Hepatic stellate cell (primary cell): Measurements from ENCODE around the gene GPR107.

Experiments used
- DNase-seq: peaks from one replicate; pipeline ENCODE4 v3.0.0; 2011; ENCODE audit warnings: low spot score

Gene GPR107

DNA sequence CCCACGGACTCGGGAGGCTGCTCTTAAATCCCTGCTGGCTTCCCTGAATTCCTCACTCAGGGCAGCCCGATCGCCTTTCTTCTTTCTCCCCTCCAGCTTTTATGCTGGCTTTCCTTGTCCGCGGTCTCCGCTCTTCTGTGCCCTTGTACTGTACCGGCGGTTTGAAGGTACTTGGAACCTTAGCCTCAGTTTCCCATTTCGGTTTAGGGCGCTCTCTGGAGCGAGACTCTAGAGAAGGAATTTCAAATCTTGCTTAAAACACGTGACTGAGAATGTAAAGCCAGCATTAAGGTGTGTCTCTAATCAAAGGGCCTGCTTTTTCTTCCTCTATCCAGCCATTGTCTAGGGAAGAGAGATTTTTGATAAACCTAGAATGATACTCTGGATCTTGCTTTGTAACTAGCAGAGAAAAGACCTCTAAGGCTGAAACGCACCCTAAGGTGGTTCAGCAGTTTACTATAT, 650 bp downstream of the GPR107 start:
- DNase-seq: peak; percentile 30

DNA sequence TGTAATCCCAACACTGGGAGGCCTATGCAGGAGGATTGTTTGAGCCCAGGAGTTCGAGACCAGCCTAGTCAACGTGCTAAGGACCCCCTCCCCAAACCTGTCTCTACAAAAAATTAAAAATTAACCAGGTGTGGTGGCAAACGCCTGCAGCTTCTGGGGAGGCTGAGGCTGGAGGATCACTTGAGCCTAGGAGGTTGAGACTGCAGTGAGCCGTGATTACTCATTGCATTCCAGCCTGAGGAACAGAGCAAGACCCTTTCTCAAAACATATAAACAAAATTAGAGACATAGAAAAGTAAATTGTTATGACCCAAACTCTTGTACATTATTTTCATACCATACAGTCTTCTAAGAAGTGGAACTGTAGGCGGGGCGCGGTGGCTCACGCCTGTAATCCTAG, 1.1 kb downstream of the GPR107 start:
- no peak for DNase-seq

DNA sequence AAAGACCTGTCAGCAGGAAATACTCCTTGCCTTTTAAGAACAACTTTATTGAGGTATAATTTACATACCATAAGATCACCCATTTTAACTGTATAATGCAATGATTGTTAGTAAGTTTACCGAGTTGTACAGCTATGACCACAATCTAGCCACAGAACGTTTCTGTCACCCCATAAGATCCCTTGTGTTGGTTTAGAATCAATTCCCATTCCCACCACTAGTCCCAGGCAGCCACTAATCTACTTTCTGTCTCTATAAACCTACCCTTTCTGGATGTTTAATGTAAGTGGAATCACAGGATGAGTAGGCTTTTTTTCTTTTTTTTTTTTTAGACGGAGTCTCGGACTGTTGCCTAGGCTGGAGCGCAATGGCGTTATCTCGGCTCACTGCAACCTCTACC, 4.4 kb downstream of the GPR107 start:
- peak; percentile 45 for DNase-seq

DNA sequence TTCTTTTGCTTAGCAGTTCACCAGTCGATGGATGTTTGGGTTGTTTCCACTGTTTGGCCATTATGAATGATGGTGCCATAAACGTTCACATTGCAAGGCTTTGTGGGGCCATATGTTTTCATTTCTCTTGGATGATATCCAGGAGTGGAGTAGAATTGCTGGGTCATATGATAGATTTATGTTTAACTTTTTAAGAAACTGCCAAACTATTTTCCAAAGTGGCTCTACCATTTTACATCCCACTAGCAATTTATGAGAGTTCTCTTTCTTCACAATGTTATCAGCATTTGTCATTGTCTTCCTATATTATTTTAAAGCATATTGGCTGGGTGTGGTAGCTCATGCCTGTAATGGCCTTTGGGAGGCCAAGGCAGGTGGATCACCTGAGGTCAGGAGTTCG, 5.2 kb downstream of the GPR107 start:
- no peak for DNase-seq

DNA sequence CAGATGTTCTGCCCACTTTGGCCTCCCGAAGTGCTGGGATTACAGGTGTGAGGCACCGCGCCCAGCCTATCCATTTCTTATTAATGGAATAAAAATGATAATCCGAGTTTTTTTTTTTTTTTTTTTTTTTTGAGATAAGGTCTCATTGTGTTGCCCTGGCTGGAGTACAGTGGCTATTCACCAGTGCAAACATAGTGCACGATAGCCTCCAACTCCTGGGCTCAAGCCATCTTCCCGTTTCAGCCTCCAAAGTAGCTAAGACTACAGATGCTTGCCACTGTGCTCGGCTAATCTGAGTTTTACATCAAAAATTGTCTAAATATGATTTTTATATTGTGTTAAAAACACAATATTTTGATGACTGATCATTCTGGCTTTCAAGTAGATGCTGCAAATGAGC, 6.6 kb downstream of the GPR107 start:
- DNase-seq: no peak

DNA sequence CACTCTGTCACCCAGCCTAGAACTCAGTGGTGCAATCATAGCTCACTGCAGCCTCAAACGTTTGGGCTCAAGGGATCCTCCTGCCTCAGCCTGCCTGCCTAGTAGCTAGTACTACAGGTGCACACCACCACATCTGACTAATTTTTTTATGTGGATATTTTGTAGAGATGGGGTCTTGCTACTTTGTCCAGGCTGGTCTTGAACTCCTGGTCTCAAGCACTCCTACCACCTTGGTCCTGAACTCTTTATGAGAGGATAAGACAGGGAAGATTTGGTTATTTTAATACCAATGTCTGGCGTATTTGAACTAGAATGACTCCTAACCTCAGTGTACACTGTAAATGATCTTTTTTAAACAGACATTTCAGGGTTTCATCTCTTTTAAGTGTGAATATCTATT, 9.0 kb downstream of the GPR107 start:
- DNase-seq: no peak

DNA sequence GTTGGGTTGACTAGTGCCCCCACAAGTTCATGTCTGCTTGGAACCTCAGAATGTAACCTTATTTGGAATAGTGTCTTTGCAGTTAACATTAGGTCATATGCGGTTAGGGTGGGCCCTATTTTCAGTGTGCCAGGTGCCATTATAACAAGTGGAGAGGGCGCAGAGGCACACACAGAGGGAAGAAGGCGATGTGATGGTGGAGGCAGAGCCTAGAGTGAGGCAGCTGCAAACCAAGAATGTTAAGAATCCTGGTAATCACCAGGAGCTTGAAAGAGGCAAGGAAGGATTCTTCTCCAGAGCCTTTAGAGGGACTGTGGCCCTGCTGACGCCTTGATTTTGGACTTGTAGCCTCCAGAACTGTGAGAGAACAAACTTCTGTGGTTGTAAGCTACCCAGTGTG, 10.9 kb downstream of the GPR107 start:
- no peak for DNase-seq

DNA sequence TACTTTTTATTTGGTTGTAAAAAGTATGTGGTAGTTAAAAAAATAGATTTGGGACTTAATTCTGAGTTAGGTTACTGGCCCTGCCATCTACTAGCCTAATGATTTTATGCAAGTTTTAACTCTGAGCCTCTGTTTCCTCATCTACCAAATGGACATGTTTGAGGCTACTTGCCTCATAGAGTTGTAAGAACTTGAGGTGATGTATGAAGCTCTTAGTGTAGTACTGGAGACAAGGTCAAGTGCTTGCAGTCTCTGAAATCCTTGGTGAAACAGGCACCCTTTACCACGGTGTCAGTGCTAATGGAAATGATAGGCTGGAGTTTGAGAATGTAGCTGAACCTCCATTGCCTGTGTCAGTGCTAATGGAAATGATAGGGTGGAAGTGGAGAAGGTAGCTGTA, 15.3 kb downstream of the GPR107 start:
- DNase-seq: no peak

DNA sequence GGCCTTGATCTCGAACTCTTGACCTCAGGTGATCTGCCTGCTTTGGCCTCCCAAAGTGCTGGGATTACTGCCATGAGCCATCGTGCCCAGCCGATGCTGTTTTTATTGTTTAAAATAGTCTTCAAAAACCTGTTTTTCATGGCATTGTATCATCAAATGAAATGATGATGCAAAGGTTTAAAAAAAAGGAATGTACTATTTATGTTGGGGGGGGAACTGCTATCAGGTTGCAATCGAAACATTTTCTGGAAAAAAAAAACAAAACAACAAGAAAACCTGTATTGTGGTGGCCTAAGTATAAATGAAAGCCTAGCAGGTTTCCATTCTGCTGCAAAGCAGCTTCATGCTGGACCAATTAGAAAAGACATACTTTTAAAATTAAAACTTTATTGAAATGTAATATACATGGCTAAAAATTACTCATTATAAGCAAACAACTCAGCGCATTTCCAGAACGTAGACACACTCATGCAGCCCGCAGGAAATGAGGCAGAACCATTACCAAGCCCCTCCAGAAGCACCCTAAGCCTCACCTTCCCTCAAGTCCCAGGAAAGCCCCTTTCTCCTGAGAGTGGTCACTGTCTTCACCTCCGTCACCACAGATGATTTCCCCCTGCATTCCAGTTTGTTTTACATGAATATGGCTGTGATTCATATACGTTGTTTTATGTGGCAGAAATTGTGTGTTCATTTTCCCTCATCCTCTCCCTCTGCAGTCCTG, 19.0 kb downstream of the GPR107 start:
- DNase-seq: peak; percentile 17

DNA sequence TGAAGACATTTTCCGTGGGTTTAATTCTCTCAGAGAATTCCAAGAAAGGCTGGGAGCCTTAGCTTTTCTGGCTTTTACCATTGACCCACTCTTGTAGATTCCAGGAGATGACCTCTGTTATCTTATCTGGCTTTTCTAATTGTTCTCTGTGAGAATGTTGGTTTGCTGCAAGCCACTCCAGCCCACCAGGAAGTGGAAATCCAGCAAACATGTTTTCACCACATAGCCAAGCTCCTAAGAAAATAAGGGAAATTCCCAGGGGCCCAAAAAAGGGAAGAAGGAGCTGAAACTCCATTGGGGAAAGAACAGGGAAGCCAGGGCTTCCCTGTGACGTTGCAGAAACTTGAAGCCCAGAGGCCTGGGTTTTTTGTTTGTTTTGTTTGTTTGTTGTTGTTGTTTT, 19.7 kb downstream of the GPR107 start:
- DNase-seq: peak; percentile 66

DNA sequence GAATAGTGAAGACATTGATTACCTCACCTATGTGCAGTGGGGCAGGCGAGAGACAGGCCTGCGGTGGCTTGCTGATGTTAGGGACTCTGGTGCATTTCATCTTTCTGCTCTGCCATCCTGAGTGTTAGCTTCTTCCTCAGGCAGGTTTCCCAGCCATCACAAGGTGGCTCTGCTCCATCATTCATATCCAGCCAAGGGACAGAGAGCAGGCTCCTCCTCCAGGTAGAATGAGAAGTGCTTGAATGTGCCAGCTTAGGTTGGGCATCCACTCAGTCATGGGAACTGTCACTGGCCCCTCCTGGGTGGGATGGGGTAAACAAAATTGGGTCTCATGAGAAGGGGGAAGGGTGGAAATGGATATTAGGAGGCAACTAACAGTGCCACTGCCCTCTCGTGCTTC, 24.8 kb downstream of the GPR107 start:
- DNase-seq: no peak

DNA sequence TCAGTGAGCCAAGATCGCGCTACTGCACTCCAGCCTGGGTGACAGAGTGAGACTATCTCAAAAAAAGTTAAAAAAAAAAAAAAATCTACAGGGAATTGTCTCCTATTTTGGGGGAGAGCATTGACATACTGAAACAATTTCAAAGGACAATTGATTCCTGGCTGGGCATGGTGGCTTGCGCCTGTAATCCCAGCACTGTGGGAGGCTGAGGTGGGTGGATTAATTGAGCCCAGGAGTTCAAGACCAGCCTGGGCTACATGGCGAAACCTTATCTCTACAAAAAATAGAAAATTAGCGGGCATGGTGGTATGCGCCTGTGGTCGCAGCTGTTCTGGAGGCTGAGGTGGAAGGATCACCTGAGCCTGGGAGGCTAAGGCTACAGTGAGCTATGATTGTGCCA, 30.6 kb downstream of the GPR107 start:
- DNase-seq: no peak

DNA sequence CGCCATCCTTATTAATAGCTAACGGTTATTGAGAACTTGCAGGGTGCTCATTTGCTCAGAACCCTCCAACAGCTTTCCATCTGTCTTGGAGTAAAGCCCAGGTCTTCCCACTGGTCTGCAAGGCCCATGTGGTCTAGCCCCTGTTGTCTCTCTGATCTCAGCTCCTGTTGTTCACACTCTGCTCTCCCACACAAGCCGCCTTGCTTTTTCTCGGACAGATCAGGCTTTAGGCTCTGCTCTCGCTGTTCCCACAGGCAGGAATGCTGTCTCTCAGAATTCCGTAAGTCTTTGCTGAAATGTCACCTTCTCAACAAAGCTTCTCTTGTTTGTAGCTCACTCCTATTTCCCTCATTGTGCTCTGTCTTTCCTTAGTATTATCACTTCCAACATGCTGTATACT, 34.3 kb downstream of the GPR107 start:
- no peak for DNase-seq

DNA sequence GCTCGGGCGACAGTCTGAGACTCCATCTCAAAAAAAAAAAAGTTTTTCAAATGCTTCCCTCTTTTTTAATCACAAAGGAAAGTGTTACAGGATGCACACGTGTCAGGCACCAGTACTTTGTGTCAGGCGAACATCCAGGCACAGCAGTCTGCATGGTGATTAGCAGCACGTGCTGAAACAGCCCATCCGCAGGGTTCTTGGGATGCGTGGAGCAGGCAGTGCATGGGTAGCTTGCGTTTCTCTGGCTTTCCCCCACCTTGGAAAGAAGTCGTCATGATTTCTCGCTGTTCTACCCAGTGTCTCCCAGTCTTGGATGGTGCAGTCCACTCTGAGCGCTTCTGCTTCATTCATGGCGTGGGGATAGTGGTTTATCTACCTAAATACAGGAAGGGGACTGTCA, 35.4 kb downstream of the GPR107 start:
- no peak for DNase-seq

DNA sequence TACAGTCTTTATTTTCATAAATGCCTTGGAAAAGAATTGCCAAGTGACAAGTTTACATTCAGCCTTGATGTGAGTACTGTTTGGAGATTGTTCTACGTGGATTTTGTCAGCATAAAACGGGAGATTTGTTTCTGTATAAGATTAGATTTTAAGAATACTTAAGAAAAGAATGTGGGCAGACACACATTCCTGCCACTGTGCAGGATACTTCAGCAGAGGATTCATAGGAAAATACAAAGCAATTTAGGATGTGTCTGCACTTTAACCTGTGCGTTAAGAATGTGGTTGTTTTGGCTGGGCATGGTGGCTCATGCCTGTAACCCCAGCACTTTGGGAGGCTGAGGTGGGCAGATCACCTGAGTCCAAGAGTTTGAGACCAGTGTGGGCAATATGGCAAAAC, 37.2 kb downstream of the GPR107 start:
- DNase-seq: no peak

DNA sequence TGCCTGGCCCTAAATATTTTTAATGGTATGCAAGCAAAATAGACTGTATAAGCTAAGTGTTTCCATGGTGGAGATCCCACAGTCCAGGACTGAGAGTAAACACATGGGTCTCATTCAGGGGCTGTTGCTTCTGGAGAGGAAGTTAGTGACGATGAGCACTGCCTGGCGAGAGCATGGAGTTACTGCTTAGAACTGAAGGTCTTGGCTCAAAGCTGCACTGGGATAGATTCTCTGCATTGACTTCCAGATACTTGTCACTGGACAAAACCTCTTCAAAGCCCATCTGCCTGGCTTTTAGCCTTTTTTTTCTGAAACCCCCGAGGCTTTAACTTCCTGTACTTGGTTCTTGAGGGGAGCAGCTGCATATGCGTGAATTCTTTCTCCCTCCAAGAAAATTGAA, 39.2 kb downstream of the GPR107 start:
- no peak for DNase-seq

DNA sequence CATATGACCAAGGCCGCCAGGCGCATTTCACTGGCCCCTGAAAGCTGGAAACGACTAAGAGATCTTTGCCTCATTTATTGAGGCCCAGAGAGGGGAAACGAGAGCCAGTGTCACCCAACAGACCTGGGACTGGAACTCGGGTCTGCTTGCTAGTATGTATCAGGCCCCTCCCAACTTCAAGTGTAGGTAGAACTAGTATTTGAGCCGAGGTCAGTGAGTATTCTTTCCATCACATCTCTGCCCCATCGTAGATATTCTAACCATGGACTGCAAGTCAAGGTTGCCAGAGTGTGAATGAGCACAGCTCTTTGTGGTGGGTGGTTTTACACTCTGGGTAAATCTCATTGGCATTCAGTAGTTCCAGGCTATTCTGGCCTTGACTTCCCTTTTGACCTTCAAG, 42.2 kb downstream of the GPR107 start:
- no peak for DNase-seq

DNA sequence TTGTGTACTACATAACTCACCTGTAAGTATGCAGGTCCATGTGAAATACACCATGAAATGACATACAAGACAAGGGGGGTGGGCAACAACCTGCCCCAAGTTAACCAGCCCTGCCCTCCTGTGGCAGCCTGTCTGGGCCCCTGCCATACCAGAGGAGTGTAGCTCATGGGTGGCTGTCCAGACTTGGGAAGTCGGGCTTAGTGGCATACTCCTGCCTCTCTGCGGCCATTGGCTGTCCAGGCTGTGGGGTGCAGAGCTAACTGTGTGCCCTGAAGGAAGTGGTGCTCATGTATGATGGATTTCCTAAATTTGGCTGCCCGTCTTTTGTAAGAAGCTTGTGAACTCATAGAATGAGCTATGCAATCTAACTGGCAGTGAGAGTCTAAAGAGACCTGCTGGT, 47.0 kb downstream of the GPR107 start:
- DNase-seq: no peak

DNA sequence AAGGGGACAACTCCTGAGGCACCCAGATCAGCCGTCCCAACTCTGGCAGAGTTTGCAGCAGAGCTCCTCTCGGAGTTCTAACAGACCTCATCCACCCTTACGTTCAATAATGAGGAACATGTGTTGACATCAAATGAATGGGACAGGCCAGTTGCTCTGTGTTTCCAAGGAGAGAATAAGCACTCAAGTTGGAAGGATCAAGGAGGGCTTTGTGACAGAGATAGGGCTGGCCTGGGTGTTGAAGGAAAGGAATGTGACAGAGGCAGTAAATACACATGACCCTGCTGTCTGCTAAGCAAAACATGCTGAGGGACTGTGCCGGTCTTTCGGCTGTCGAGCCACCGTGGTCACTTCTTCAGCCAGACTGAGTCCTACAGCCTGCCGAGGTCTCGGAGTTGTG, 48.2 kb downstream of the GPR107 start:
- DNase-seq: no peak

DNA sequence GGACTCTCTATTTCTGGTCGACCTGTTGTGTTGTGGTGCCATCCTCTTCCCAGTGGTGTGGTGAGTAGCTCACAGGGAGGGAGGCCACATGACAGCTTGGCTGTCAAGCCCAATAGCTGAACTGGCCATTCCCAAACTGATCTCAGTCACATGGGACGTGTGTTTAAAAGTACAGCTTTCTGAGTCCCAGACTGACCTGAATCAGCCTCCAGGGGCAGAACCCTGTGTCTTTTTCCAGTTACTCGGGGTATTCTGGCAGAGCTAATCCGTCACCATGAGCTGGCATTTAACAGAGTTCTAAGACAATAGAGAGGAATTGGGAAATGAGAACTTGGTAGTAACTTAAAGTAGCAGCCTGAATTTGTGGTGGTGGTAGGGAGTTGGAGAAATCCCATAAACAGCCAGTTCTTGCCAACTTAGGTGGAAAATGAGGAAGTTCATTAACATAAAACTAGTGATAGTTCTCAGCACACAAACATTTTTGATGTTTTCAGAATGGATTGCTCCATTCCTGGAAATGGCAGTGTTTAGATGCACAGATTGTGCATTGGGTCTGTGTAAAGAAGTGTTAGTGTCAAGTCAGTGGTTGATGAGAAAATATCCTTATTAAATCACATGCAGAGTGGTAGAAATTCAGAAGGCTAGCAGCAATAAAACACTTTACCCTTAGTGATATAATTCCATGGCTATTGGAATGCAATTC, 50.9 kb downstream of the GPR107 start:
- no peak for DNase-seq

DNA sequence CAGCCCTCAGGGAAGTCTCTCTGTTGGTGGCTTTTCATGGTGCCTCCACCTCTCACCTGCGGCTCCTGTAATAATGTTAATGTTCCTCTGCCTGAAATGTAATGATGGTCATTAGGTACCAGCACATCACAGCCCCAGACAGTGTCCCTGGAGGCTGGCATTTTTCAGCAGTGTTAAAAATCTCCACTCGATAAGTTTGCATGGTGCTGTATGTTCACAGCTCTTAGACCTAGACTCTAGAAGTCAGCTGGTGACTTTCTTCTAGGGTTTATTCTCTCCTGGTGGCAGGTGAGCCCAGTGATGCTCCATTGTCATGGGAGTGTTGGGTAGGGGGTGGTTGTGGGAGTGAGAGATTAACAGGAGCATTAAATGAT, 53.1 kb downstream of the GPR107 start:
- no peak for DNase-seq

DNA sequence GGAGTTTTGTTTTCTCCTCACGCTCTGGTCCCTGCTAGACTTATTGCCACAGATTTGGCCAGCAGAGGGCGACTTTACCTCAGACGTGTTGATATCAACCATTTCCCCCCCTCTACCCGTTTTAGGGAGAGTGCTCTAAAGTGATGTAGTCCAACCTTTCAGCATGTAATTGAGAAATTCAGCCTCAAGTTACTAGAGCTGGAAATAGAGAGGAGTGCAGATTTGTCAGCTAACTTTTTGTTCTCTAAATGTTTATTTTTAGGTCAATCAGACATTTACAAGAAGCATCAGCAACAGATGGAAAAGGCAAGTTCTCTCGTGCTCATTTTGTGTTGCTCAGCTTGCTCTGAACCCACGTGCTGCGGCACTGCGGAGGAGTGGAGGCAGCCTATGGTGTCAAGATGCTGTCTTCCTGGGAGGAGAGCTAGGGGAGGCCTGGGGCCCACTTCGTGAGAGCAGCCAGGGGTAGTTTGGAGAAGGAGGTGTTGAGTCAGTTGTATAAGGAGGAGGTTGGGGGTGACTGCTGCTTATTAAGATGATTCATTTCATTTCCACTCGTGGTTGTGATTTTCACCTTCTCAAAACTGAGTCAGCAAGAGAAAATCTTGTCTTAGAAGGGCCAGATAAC, 53.6 kb downstream of the GPR107 start:
- peak; percentile 76 for DNase-seq

DNA sequence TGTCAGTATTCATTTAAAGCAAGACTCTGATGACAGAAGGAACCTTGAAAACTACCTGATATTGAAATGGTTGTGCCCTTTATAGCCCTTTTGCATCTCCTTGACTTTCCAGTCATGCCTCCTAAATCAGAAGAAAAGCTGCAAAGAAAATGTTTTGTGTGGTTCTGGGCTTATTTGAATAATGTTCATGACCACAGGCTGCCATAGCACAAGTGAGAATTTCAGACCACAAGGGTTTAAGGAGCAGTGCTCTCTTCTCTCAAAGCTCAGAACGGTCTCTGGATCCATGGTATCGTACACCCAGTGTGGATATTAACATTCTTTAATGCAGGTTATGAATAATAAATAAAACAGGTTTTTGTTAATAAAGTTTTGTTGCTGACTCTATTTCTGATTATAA, 54.2 kb downstream of the GPR107 start:
- DNase-seq: no peak

DNA sequence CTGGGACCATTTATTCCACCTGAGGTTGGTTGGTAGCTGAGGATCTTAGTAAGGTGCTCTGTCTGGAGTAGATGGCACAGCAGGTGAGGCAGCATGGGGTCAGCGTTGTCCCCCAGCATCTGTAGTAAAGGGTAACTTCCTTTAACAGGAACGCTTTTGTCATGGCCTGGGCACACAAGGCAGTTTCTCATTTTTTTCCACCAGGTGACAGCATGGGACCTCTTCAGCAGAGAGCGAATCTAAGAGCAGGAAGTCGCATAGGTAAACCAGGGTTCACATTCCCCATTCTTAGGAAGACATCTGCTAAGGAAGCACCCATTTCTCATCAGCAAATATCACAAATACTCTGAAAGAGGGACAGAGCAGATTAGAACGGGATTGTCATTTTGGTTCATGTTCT, 56.5 kb downstream of the GPR107 start:
- no peak for DNase-seq
